T-helper 1 cell treated with Interleukin-12 subunit alpha and Interleukin-12 subunit beta and Interleukin-4 antibody, amounts not matched to agents 30 ng/mL and 1 ng/mL, for 36 hours (primary cell): ENCODE results near the gene PRR33. TPM values are rescaled to one million over a fixed set of nuclear protein-coding genes. Genes with fewer than 3 reads are reported as not detected.

Experiments
- intact Hi-C: fragments of 100-400 bp; cut with micrococcal nuclease; formaldehyde crosslinking; loops from one replicate; pipeline ENCODE4 v1.15.1; 2024
- total RNA-seq: library from RNA; stranded (reverse); gene quantifications from 2 replicates; pipeline ENCODE4 v1.2.3, GENCODE V29; 2022

Gene PRR33
- total RNA-seq, 1 donor from 2014 or later = not detected

DNA sequence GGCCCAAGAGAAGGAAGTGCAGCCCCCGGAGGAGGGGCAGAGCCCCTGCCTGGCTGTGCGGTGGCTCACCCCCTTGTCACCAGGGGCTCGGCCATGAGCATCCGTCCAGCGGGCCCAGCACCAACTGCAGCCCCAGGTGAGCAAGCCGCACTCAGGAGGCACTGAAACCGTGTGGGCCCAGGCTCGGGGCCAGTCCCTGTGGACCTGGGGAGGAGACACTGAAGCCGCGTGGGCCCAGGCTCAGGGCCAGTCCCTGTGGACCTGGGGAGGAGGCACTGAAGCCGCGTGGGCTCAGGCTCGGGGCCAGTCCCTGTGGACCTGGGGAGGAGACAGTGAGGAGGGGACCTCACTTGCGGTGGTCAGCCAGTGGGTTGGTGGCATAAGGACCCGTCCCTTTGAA is 24.9 kb downstream of the PRR33 start:
- intact Hi-C loops = no loop called here

DNA sequence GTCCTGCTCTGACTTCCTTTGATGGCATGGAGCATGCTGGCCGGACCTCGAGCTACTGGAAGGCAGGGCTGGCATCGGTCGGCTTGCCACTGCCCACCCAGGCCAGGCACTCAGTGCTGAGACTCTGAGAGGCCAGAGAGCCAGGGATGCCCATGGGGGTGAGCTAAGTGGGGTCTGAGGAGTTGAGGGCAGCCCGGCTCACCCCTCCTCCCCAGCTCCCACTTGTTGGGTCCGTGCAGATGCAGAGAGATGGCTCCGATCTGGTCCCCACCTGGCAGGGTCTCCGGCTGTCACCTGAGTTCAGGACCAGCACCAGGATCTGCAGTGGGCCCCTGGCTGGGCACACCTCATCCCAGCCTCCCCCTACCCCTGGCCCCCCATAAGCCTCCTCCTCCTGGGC is 25.5 kb downstream of the PRR33 start:
- intact Hi-C loops = no loop called here

DNA sequence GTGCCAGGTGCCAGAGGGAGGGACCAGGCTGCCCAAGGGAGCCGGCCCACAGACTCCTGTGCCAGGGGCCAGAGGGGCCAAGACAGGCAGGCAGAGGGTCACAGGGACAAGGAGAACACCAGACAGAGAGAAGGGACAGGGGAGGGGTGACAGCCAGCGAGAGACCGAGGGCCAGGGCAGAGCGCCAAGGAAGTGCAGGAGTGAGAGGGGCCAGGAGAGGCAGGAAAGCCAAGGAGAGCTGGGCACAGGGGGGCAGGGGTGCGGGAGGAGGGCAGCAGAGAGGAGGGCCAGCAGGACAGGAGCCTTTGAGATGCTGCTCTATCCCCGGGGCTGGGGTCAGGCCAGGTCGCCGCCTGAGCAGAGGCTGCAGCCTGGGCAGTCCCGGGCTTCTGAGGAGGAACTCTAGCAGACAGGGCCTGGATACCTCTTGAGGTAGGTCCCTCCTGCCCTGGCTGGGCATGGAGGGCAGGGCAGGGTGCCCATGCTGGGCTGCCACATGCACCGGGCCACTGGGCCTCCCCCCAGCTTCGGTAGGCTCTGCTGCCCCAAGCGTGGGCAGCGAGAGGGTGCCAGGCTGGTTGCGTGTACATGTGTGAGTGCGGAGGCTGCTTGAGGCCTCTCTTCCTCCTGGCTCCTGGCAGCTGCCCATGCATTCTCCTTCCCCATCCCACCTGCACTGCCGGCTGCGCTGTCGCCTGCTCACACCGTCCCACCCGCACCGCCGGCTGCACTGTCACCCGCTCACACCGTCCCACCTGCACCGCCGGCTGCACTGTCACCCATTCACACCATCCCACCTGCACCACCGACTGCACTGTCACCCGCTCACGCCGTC is 26.6 kb downstream of the PRR33 start:
- intact Hi-C loops = no loop called here

DNA sequence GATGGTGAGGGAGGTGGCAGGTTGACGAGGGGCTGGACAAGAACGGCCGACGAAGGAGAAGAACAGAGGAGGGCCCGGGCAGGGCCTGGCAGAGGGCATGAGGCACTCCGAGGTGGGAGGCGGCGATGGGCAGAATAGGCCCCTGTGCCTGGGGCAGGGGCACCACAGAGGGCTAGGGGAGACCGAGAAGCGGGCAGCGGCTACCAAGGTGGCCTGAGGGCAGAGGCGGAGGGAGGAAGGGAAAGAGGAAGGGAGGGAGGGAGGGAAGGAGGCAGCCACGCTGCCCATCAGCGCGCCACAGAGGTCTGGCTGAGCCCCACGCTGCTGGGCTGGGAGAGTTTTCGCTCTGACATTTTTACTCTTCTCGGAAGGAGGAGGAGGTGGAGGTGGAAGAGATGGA is 27.5 kb downstream of the PRR33 start:
- intact Hi-C loops = no loop called here

DNA sequence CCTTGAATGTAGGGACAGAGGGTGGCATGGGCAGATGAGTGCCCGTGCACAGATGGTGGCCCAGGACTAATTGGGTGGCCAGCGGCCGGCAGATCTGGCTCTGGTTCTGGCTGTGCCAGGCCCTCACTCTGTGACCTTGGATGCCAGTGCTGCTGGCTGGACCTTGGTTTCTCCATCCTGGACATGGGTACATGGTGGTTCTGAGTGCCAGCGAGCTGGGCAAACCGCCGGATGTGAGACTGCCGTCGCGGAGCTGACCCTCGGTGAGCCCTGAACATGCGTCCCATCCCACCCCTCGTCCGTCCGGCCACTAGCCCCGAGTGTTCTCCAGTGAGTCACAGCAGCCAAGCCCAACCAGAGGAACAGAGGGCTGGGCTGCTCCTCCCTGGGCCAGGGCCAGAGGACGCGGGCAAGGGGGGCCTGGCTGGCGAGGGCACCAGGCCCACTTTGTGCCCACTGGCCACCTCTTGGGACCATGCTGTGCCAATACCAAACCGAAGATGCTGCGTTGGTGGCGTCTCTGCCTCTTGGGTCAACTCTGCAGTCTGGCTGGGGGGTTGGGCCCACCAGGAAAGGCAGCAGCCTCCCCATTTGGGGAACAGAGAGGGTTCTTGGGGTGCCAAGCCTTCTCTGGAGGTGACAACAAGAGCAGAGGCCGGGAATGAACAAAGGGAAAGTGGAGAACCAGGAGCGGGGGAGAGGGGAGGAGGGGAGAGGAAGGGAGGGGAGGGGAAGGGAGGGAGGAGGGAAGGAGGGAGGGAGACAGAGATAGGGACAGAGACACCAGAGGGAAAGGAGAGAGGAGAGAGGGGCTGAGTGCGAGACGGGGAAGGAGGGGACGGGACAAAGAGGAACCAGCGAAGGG is 28.1 kb downstream of the PRR33 start:
- intact Hi-C loops = no loop called here

DNA sequence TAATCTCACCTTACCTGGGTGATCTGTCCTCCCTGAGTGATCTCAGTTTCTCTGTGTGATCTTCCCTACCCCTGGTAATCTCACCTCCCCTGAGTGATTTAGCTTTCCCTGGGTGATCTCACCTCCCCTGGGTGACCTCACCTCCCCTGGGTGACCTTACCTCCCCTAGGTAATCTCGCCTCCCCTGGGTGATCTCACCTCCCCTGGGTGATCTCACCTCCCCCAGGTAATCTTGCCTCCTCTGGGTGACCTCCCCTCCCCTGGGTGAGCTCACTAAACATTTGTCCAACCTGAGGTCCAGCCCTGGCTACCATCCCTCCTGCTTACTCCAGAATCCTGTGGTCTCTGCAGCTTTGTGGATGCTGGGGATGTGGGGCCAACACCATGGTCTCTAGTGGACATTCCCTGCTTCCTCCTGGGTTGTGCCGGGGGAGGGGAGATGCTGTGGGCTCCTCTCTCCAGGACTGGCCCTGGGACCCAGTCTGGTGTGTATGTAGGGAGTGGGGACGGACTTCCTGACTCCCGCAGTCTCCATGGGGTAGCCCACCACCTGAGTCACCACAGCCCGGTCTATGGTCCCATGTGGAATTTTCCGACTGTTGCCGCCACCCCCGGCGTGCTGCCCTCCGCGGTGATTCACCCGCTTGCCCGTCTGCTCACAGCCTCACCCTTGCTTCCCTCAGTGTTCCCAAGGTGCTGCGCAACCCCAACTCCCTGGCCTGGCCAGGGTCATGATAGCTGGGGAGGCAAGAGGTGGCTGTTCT is 28.9 kb downstream of the PRR33 start:
- intact Hi-C loops = no loop called here

DNA sequence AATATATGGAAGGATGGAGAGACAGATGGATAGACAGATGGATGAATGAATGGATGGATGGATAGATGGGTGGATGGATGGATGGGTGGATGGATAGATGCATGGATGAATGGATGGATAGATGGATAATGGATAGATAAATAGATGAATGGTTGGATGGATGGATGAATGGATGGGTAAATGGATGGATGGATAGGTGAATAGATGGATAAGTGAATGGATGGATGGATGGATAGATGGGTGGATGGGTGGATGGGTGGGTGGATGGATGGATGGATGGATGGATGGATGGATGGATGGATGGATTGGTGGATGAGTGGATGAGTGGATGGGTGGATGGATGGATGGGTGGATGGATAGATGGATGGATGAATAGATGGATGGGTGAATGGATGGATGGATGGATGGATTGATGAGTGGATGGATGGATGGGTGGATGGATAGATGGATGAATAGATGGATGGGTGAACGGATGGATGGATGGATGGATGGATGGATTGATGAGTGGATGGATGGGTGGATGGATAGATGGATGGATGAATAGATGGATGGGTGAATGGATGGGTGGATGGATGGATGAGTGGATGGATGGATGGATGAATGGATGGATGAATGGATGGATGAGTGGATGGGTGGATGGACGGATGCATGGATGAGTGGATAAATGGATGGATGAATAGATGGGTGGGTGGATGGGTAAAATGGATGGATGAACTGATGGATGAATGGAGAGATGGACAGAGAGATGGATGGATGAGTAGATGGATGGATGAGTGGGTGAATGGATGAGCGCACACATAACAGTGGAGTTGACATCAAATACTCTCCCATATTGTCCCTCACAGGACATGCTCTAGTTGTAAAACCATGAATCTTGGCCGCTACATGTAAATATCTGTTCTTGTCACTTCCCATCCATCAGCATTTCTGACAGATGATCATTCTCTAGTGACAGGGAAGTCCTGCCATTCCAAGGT is 30.0 kb downstream of the PRR33 start:
- intact Hi-C loops = no loop called here

DNA sequence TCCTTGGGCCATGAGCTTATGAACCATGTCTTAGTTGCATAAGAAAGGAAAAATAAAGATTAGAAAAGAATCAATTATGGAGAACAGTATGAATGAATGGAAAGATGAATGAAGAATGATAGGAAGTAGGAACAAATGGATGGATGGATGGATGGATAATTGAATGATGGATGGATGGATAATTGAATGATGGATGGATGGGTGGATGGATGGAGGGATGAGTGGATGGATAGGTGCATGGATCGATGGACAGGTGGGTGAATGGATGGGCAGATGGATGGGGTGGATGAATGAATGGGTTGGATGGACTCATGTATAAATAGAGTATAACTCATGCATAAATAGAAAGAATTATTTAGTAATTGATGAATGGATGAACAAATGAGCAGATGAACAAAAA is 31.6 kb downstream of the PRR33 start:
- intact Hi-C loops = no loop called here

DNA sequence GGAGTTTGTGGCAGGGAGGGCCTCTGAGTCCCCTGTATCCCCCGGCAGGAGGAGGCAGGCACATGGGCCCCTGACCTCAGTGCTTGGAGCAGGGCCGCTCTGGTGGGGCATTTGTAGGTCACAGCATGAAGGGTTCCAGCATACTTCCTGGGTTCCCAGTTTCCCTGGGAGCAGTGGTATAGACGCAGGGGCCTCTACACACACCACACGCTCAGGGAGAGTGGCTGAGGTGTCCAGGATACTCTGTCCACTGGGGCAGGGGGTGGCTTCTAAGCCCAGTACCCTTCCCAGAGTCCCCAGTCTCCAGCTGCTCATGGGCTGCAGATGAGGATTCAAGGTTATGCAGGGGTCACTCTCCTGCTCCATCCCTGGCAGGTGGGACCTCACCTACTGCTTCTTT is 32.7 kb downstream of the PRR33 start:
- intact Hi-C loops = no loop called here

DNA sequence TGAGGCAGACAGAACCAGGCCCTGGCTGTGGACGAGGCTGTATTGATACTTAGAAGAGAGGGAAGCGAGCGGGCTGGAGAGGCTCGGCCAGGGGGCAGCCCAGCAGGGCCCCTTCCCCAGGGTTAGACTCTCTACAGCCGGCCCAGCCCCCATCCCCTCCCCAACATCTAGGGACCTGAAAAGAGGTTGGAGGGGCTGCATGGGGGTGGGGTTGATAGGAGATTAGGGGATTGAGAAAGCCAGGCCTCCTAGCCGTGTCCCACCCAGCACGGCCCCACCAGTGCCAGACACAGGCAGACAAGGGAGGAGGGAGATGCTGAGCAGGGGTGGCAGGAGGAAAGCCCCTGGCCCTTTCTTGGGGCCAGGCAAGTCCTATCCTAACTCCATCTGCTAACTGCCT is 33.1 kb downstream of the PRR33 start:
- intact Hi-C loops = no loop called here

DNA sequence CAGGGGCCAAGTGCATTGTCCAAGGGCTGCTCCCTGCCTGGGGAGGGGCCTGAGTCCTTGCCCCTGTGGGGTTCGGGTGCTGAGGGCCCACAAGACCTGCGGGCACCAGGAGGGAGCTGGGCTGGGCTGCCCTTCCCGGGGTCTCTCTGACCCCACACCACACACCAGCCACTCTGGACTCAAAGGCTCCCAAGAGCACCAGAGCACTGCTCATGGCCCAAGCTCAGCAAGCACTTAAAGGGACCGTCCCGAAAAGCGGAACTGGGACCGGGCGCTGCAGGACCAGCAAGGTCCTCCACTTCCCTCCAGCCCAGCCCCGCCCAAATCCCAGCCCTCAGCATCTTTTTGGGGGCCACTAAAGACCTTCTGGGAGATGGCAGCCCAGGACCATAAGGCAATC is 33.5 kb downstream of the PRR33 start:
- intact Hi-C loops = no loop called here

DNA sequence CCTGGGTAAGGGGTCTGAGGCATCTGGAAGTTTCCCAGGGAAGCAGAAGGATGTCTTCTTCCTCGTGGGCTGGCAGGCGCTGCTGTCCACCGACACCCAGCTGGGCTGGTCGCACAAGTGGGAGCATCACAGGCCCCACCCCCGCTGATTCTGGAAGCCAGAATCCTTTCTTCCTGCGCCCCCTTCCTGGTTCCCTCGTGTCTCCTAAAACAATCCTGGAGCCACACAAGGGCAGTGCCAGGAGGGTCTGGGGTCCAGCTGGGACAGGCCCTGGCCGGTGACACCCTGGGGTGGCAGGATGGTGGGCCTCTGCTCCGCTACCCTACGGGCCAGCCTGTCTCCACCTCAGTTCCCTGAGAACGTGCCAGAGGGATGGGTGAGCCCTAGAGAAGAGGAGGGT is 34.6 kb downstream of the PRR33 start:
- intact Hi-C loops = no loop called here

DNA sequence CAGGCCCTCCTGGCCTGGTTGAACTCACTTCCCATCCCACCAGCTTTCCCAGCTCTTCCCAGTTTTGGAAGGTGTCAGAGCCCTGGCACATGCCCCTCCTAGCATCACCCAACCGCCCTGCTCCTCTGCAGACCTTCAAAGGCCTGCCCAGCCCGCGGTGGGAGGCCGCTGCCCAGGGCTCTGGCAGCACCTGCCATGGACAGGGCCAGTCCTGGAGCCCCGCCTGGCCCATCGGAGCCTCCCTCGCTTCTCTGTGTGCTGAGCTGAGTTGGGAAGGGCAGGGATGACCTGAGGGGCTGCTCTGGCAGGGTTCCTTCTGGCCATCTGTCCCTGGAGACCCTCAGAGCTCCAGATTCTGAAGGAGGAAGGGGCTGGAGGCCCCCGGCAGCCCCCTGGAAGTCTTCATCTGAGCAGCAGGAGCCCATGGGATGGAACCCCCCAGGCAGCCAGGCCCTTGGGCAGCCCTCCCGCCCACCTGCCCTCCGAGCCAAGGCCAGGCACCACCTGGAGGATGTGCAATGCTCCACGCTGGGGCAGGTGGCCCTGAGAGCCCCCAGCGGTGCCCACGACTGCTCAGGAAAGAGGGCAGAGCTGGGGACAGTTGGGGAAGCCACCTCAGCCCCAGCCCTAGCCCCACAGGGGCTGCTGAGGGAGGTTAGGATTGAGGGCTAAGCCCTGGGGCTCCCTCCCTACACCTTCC is 35.2 kb downstream of the PRR33 start:
- intact Hi-C loops = no loop called here

DNA sequence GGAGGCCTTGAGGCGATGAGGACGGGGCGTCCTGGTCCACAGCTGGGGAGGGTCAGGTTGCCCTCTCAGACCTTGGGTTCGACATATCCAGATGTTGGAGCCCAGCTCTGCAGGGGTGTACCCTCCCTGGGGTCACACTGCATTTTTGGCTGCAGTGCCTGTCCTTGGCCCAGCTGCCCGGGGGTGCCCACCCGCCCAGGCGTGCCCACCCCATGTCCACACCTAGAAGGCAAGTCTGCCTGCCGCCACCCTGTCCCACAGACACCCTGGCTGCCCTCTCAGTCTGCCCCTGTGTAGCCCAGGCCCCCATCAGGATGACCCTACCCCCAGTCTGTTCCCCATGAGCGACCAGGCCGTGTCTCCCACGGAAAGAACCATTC is 35.8 kb downstream of the PRR33 start:
- intact Hi-C loops = no loop called here

DNA sequence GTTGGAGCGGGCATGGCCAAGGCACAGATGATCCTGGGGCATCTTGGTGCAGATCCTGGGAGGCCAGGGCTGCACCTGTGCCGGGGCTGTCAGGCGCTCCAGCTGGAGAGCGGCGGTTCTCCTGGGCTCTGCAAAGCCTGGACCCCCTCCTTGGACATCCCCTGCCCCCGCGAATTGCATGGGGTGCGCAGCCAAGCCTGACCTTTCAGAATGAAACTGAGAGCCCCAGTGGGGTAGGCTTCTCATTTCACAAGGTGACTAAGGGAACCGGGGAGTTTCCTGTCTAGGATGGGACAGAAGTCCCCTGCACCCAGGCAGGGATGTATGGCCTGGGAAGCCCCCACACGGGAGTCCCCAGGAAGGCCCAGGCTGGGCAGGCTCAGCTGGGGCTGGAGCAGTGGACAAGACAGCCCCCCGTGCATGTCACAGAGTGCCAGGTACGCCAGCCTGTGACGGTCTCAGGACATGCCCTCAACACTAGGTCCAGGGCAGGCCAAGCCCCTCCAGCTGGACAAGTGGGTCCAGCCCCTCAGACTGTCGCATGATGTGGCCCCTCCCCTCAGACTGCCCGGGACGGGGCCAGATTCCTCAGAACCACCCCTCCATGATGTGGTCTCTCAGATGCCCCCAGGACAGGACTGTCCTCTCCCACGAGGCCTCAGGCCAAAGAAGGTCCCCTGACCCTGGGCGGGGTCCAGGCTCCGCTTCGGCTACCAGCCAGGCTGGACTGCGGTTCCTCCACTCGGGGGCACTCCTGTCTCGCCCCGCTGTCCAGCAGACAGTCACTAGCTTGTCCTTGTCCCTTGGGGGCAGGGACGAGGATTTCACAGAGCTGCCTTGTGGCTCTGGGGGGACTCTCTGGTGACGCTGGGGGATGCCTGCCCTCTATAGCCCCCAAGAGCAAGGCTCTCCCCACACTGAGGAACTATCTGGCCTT is 36.5 kb downstream of the PRR33 start:
- intact Hi-C loops = loop anchor here (5.0 kb wide), 5 partner anchors 62 to 1648 kb away; partner anchors contain the start of genes BET1L, RIC8A and TNNT3

DNA sequence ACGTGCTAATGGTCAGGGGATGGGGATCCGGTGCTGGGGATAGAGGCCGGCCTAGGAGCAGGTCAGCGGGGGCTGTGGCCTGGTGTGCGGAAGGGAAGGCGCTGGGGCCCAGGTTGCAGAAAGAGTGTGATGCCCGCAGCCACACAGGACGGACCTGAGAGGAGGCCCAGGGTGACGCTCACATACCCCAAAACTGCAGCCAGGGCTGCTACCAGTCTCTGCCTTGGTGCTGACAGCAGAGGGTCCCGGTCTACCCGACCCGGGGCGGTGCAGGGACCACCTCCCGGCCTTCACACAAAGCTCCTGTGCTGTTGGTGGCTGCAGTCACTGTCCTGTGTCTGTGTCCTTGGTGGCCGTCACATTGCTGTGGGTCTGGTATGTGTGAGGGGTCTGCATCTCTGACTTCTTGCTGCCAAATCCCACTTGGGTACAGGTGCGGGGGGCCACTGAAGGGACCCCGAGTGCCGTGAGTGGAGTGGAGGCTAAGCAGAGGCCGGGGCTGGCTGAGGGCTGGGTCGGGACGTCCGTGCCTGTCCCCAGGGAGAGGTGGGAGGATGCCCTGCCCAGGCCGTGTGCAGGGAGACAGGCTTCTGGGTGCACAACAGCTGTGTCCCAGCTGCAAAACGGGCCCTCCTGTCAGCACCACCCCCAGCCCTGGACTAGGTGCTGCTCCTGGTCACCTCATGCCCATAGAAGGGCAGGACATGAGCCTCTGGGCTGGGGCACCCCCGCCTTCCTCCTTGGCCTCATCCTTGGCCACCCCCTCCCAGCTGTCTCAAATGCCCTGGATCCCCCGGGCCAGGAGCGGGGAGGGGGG is 37.4 kb downstream of the PRR33 start:
- intact Hi-C loops = loop anchor here (5.0 kb wide), 5 partner anchors 63 to 1647 kb away; partner anchors contain the start of genes BET1L, RIC8A and TNNT3

DNA sequence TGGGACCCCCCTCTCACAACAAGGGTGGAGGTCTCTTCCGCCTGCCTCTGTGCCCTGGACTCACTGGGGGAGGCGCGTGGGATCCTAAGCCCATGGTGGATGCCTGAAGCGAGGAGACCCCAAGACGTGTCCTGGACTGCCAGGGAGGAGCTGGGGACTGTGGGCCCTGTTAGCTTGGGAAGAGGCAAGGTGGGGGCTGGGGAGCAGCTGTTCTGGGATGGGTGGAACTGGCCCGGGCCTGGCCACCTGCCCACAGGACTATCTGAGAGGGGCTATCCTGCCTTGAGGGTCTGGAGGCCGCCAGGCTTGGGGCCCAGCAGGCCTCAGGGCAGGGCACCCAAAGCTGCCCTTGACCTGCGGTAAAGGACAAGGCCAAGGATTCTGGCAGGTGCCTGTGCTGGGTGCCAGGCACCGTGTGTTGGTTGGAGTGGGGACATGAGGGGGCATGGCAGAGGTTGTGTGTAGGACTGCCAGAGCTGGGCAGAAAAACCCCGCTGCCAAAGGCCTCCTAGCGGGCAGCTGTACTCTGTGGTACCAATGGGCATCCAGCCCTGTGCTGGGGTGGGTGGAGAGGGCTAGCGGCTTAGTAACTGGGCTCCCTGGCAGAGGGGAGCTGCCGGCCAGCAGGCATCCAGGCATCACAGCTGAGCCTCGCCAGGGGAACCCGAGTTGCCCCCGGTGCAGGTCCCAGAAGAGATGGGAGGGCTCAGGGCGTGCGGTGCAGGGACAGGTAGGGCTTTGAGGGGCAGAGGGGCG is 38.1 kb downstream of the PRR33 start:
- intact Hi-C loops = loop anchor here (1.0 to 5.0 kb wide), 10 partner anchors 16 to 1646 kb away; partner anchors contain the start of genes BET1L, RIC8A, TNNT3 and TSSC4
